HCT116 (cell line): Measurements from ENCODE around the gene DCUN1D1.

ENCODE experiments used
- CBX3 ChIP-seq: IDR thresholded peaks from 2 replicates; pipeline ENCODE4 v1.6.1; 2012; ENCODE audit warnings: low read depth
- ELF1 ChIP-seq: IDR thresholded peaks from 2 replicates; pipeline ENCODE4 v1.6.1; 2012; ENCODE audit warnings: low read depth, borderline replicate concordance
- EZH2 ChIP-seq: fragments of 200-600 bp; sonication (generic); IDR thresholded peaks from 2 replicates; pipeline ENCODE4 v1.6.1; 2017; ENCODE audit warnings: antibody characterized with exemption, mixed run types
- EZH2phosphoT487 ChIP-seq: fragments of 200-600 bp; IDR thresholded peaks from 2 replicates; pipeline ENCODE4 v1.6.1; 2018; ENCODE audit warnings: antibody characterized with exemption, borderline replicate concordance
- POLR2A ChIP-seq: IDR thresholded peaks from 2 replicates; pipeline ENCODE4 v1.7.0; 2011; ENCODE audit warnings: borderline replicate concordance; ENCODE audit not compliant: insufficient read depth, insufficient read length; ENCODE audit errors: extremely low read depth
- RAD21 ChIP-seq: IDR thresholded peaks from 2 replicates; pipeline ENCODE4 v1.6.1; 2012; ENCODE audit warnings: low read depth, mild to moderate bottlenecking
- SP1 ChIP-seq: IDR thresholded peaks from 2 replicates; pipeline ENCODE4 v1.6.1; 2012; ENCODE audit warnings: low read depth
- SRF ChIP-seq: IDR thresholded peaks from 2 replicates; pipeline ENCODE4 v1.6.1; 2012; ENCODE audit warnings: low read depth
- TF ChIP-seq, protein P1 (sequence below): IDR thresholded peaks from 2 replicates; pipeline ENCODE4 v1.6.1; 2012
- TF ChIP-seq, protein P2 (sequence below), 3 experiments: fragments of 200-600 bp in 1 of 3; sonication (generic) in 1 of 3; IDR thresholded peaks in 2 of 3; conservative IDR thresholded peaks in 1 of 3; 2 replicates each; pipeline ENCODE4 v1.5.1; 2012 to 2017; ENCODE audit warnings: low read depth in 2 of 3, low read length in 2 of 3, antibody characterized with exemption in 1 of 3, borderline replicate concordance in 1 of 3, control low read depth in 1 of 3, mild to moderate bottlenecking in 1 of 3, mixed read lengths in 1 of 3, mixed run types in 1 of 3, moderate library complexity in 1 of 3; ENCODE audit not compliant: insufficient read depth in 1 of 3

- TF ChIP-seq, protein P1, sequence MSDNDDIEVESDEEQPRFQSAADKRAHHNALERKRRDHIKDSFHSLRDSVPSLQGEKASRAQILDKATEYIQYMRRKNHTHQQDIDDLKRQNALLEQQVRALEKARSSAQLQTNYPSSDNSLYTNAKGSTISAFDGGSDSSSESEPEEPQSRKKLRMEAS = no peak
- TF ChIP-seq CBX3 (no peak), EZH2phosphoT487 (no peak), ELF1 (no peak), EZH2 (no peak), POLR2A (no peak), RAD21 (peak; percentile 50), SRF (no peak), SP1 (no peak)
- TF ChIP-seq, protein P2, sequence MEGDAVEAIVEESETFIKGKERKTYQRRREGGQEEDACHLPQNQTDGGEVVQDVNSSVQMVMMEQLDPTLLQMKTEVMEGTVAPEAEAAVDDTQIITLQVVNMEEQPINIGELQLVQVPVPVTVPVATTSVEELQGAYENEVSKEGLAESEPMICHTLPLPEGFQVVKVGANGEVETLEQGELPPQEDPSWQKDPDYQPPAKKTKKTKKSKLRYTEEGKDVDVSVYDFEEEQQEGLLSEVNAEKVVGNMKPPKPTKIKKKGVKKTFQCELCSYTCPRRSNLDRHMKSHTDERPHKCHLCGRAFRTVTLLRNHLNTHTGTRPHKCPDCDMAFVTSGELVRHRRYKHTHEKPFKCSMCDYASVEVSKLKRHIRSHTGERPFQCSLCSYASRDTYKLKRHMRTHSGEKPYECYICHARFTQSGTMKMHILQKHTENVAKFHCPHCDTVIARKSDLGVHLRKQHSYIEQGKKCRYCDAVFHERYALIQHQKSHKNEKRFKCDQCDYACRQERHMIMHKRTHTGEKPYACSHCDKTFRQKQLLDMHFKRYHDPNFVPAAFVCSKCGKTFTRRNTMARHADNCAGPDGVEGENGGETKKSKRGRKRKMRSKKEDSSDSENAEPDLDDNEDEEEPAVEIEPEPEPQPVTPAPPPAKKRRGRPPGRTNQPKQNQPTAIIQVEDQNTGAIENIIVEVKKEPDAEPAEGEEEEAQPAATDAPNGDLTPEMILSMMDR (IDR thresholded peaks at IDR 0.05 in 2 of 3, conservative IDR thresholded peaks at IDR 0.05 in 1 of 3; ENCODE audit: borderline replicate concordance in 1 of 3, insufficient read depth in 1 of 3, low read depth in 2 of 3, low read length in 2 of 3) = peak; percentile 39 to 65 (median 50); a peak in 5 of 6 replicates
Observed at GRCh38 chr3:182909318-182910040, 70.9 kb downstream of the DCUN1D1 start.
